HG03469 (cell line): ENCODE results near the gene EDN1.

Experiments
- ATAC-seq: cut with Tn5 transposase; IDR thresholded peaks from one replicate; pipeline ENCODE4 v1.9.1; 2021; ENCODE audit warnings: mild to moderate bottlenecking, moderate library complexity, moderate number of reproducible peaks; ENCODE audit not compliant: unreplicated experiment

The EDN1 gene

DNA sequence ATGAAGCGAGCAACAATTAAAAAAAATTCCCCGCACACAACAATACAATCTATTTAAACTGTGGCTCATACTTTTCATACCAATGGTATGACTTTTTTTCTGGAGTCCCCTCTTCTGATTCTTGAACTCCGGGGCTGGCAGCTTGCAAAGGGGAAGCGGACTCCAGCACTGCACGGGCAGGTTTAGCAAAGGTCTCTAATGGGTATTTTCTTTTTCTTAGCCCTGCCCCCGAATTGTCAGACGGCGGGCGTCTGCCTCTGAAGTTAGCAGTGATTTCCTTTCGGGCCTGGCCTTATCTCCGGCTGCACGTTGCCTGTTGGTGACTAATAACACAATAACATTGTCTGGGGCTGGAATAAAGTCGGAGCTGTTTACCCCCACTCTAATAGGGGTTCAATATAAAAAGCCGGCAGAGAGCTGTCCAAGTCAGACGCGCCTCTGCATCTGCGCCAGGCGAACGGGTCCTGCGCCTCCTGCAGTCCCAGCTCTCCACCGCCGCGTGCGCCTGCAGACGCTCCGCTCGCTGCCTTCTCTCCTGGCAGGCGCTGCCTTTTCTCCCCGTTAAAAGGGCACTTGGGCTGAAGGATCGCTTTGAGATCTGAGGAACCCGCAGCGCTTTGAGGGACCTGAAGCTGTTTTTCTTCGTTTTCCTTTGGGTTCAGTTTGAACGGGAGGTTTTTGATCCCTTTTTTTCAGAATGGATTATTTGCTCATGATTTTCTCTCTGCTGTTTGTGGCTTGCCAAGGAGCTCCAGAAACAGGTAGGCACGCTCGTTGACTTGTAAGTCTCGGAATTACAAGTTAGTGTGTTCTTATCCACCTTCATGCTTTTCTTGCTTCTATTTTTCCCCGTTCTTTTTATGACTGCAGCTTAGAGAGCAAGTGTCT is at the start of gene EDN1:
EDN1 (plus strand) TSS at position 429 of the 888 bp plus-strand sequence; CDS start at position 698, 269 bp downstream.
- ATAC-seq: peak; percentile 66

GRCh38 chr6:12241493-12242175 is 48.5 kb upstream of the EDN1 start:
- no peak for ATAC-seq

- ATAC-seq: no peak
Measured at GRCh38 chr6:12243169-12243568, 47.0 kb upstream of the EDN1 start.

- no peak for ATAC-seq
Measured at GRCh38 chr6:12245360-12245759, 44.8 kb upstream of the EDN1 start.

GRCh38 chr6:12245763-12246718 is 44.1 kb upstream of the EDN1 start:
- no peak for ATAC-seq

DNA sequence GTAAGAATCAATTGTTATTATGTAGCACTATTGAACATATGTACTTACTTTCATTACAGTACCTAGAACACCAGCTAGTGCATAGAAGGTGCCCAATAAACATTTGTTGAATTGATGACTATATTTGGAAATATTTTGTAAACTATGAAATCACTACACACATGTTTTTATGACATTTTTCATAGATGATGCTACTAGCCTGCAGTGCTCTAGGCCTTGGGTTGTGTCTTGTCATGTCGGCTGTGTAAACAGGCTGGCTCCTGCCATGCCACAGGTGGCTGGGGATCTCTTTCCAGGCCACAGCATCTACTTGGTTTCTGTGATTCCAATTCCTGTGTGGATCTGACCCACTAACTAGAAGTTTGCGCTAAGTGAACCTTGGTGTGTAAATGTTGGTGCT is 43.3 kb upstream of the EDN1 start:
- no peak for ATAC-seq

- no peak for ATAC-seq
Measured at GRCh38 chr6:12249541-12250382, 40.4 kb upstream of the EDN1 start.

GRCh38 chr6:12250383-12250770 is 39.8 kb upstream of the EDN1 start:
- no peak for ATAC-seq

GRCh38 chr6:12254210-12254609 is 36.0 kb upstream of the EDN1 start:
- no peak for ATAC-seq

DNA sequence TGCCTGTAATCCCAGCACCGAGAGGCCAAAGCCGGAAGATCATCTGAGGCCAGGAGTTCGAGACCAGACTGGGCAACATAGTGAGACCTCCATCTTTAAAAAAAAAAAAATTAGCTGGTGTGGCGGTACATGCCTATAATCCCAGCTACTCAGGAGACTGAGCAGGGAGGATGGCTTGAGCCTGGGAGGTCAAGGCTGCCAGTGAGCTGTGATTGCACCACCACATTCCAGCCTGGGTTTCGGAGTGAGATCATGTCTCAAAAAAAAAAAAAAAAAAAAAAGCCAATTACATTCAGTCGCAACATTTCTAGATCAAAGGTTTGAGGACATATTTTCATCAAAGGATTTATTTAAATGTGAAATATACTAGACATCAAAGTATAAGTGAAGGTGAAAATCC is 32.0 kb upstream of the EDN1 start:
- no peak for ATAC-seq

GRCh38 chr6:12258591-12259075 is 31.5 kb upstream of the EDN1 start:
- no peak for ATAC-seq

DNA sequence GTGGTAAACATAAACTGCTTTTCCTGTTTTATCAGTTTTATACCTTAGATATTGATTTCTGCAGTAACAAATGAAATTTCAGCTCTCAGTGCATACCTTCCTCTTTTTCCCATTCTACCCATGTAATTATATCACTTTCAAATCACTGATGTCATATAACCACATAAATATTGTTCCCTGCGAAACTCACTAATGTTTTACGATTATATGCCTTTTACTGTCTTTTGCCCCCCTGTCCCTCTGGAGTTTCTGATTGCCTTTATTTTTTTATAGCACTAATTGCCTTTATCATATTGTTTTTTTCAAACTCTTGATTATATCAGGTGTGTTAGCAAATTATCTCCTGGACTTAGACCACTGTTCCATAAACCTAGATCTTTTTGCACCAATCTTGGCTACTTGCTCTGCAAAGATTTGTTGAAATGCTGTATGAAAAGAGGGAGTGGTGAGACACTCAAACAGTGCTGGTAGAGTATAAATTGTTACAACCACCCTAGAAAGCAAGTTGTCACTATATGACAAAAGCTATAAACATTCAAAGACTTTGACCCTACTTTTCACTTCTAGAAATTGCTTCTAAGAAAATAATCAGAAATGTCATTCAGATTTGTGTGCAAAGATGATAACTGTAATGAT is 29.6 kb upstream of the EDN1 start:
- ATAC-seq: no peak

GRCh38 chr6:12261502-12261901 is 28.7 kb upstream of the EDN1 start:
- ATAC-seq: no peak

- no peak for ATAC-seq
Measured at GRCh38 chr6:12262236-12263061, 27.7 kb upstream of the EDN1 start.

DNA sequence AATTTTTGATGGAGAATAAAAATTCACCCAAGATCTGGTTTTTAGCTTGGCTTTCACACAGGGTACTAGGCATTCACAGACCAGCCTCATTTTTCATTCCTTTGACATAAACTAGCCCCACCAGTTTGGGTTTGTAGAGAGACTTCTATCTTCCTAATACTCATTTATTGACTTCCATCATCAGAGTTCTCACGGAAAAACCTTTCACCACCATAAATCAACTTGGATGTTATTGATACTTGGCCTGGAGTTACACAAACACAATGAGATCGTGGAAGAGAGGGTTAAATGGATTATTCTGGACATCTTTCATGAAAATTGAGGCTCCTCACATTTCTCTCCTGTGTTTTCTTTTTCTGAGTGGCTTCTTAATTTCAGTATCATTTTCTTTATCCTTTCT is 26.8 kb upstream of the EDN1 start:
- ATAC-seq: no peak

GRCh38 chr6:12264671-12265070 is 25.5 kb upstream of the EDN1 start:
- no peak for ATAC-seq

DNA sequence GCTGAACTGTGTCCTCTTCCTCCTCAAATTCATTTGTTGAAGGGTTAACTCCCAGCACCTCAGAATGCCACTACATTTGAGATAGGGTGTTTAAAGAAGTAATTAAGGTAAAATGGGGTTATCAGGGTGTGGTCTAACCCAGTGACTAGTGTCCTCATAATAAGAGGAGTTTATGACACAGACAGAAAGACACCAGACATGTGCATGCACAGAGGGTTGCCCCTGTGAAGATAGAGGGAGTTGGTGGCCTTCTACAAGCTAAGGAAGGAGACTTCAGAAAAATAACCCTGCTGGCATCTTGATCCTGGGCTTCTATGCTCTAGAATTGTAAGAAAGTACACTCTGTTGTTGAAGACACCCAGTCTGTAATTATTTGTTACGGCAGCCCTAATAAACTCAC is 24.9 kb upstream of the EDN1 start:
- ATAC-seq: no peak

DNA sequence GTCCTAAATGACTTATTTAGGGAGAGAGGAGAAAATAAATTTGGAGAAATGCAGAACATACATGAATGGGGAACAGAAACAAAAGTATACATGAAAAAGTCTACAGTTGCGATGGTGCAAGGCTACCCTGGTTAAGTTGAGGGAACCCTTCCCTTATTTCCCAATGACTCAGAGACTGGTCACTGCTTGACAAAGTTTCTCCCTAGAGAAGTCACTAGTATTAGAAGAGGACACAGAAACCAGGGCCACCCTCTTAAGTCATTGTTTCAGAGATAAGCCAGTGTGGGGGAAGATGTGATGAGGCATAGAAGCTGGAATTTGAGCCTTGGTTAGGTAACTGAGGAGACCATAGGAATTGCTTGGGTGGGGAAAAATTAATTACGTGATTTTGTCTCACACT is 24.4 kb upstream of the EDN1 start:
- no peak for ATAC-seq

- no peak for ATAC-seq
Measured at GRCh38 chr6:12266571-12266970, 23.6 kb upstream of the EDN1 start.
